NB4 (cell line): ENCODE results near the gene H6PD.

Experiments used
- CTCF ChIP-seq: IDR thresholded peaks from one replicate; pipeline ENCODE4 v1.5.1; 2012; ENCODE audit warnings: low read depth, low read length
- MYC ChIP-seq: IDR thresholded peaks from 2 replicates; pipeline ENCODE4 v1.6.1; 2011; ENCODE audit warnings: low read depth, low read length
- POLR2A ChIP-seq: IDR thresholded peaks from 2 replicates; pipeline ENCODE4 v1.6.1; 2011; ENCODE audit warnings: mild to moderate bottlenecking; ENCODE audit not compliant: insufficient read length; ENCODE audit errors: extremely low read depth
- TF ChIP-seq, protein P1 (sequence below): IDR thresholded peaks from 2 replicates; pipeline ENCODE4 v1.6.1; 2011; ENCODE audit warnings: low read depth, low read length

- TF ChIP-seq CTCF (peak; percentile 79), MYC (no peak), POLR2A (no peak)
- TF ChIP-seq, protein P1, sequence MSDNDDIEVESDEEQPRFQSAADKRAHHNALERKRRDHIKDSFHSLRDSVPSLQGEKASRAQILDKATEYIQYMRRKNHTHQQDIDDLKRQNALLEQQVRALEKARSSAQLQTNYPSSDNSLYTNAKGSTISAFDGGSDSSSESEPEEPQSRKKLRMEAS: no peak
These were observed 54.5 kb downstream of the H6PD start for GRCh38 chr1:9289090-9289534.
